Vagina (tissue), 2 donors: ENCODE results near the gene PCSK6. TPM values are rescaled to one million over a fixed set of nuclear protein-coding genes. Genes with fewer than 3 reads are reported as not detected.

Source experiments
- DNase-seq, 2 donors: peaks; one replicate each; pipeline ENCODE4 v3.0.0-alpha.2; 2017; ENCODE audit errors: extremely low spot score in 2 of 2
- H3K27ac ChIP-seq: fragments of 200-600 bp; sonication (generic); one replicate; pipeline ENCODE4 v1.5.1; 2019
- H3K27me3 ChIP-seq: fragments of 200-600 bp; sonication (generic); one replicate; pipeline ENCODE4 v1.5.1; 2019
- H3K36me3 ChIP-seq, 2 donors: fragments of 200-600 bp; sonication (generic); one replicate each; pipeline ENCODE4 v1.5.1; 2017 to 2019
- H3K4me1 ChIP-seq: fragments of 200-600 bp; sonication (generic); one replicate; pipeline ENCODE4 v1.5.1; 2019
- H3K4me3 ChIP-seq, 2 donors: fragments of 200-600 bp; sonication (generic); 1 replicate in 1 of 2; 2 replicates in 1 of 2; pipeline ENCODE4 v1.5.1; 2016 to 2019
- H3K9me3 ChIP-seq: fragments of 200-600 bp; sonication (generic); one replicate; pipeline ENCODE4 v1.5.1; 2019
- CTCF ChIP-seq, 3 experiments: fragments of 450-650 bp in 2 of 3; fragments of 200-600 bp in 1 of 3; sonication (generic) in 1 of 3; IDR thresholded peaks; one replicate each; pipeline ENCODE4 v1.5.1; 2017 to 2019; ENCODE audit warnings: antibody characterized with exemption in 3 of 3, mild to moderate bottlenecking in 2 of 3, moderate library complexity in 2 of 3
- POLR2A ChIP-seq, 2 donors: fragments of 450-650 bp; IDR thresholded peaks; one replicate each; pipeline ENCODE4 v1.6.1; 2017; ENCODE audit warnings: antibody characterized with exemption in 2 of 2, mild to moderate bottlenecking in 2 of 2, moderate library complexity in 2 of 2
- POLR2AphosphoS5 ChIP-seq, 2 donors: sonication (generic); formaldehyde crosslinking; IDR thresholded peaks; one replicate each; pipeline ENCODE4 v1.9.0; 2017; ENCODE audit warnings: antibody characterized with exemption in 2 of 2, mild to moderate bottlenecking in 2 of 2, low read depth in 1 of 2; ENCODE audit not compliant: insufficient read depth in 1 of 2
- intact Hi-C: fragments of 100-400 bp; cut with DNase I; formaldehyde crosslinking; loops from one replicate; pipeline ENCODE4 v1.15.1; 2023
- total RNA-seq: library from RNA; depleted of rRNA; stranded (reverse); fragments of >200 nt; gene quantifications from one replicate; pipeline ENCODE4 v1.2.3, GENCODE V29; 2016

The PCSK6 gene
- total RNA-seq, 1 donor from 2014 or later: 7.4 TPM

GRCh38 chr15:101309436-101310160 lies 179.9 kb downstream of the PCSK6 start:
- no peak overlapping the region for H3K4me3 ChIP-seq
- intact Hi-C loops: no loop called here
- no peaks in the 10 kb centered on the region for H3K27me3 ChIP-seq
- no peaks in the 10 kb centered on the region for H3K9me3 ChIP-seq
- no peaks in the 10 kb centered on the region for H3K4me1 ChIP-seq
- peak in 1 of 2 donors; percentile 87 for DNase-seq
- H3K27ac ChIP-seq: no peak overlapping the region
- H3K36me3 ChIP-seq: no peaks in the 10 kb centered on the region
- TF ChIP-seq CTCF (IDR thresholded peaks at IDR 0.05) (no peak), POLR2AphosphoS5 (IDR thresholded peaks at IDR 0.05; ENCODE audit: insufficient read depth in 1 of 2, low read depth in 1 of 2) (no peak), POLR2A (IDR thresholded peaks at IDR 0.05) (no peak)

GRCh38 chr15:101308604-101309435 lies 180.7 kb downstream of the PCSK6 start:
- H3K36me3 ChIP-seq: no peaks in the 10 kb centered on the region
- no peak overlapping the region for H3K27ac ChIP-seq
- H3K27me3 ChIP-seq: no peaks in the 10 kb centered on the region
- no peaks in the 10 kb centered on the region for H3K9me3 ChIP-seq
- intact Hi-C loops: no loop called here
- DNase-seq: peak in 1 of 2 donors; percentile 74
- no peak for TF ChIP-seq CTCF (IDR thresholded peaks at IDR 0.05)
- TF ChIP-seq POLR2AphosphoS5 (IDR thresholded peaks at IDR 0.05; ENCODE audit: insufficient read depth in 1 of 2, low read depth in 1 of 2): no peak
- TF ChIP-seq POLR2A (IDR thresholded peaks at IDR 0.05): no peak
- H3K4me1 ChIP-seq: no peaks in the 10 kb centered on the region
- no peak overlapping the region for H3K4me3 ChIP-seq

GRCh38 chr15:101307897-101308603 lies 181.5 kb downstream of the PCSK6 start:
- Histone ChIP-seq H3K27me3 (no peaks in the 10 kb centered on the region), H3K4me3 (no peak overlapping the region), H3K9me3 (no peaks in the 10 kb centered on the region), H3K4me1 (no peaks in the 10 kb centered on the region), H3K36me3 (no peaks in the 10 kb centered on the region), H3K27ac (no peak overlapping the region)
- peak in 1 of 2 donors; percentile 84 for DNase-seq
- intact Hi-C loops: no loop called here
- TF ChIP-seq CTCF (IDR thresholded peaks at IDR 0.05): no peak
- TF ChIP-seq POLR2AphosphoS5 (IDR thresholded peaks at IDR 0.05; ENCODE audit: insufficient read depth in 1 of 2, low read depth in 1 of 2): no peak
- no peak for TF ChIP-seq POLR2A (IDR thresholded peaks at IDR 0.05)

GRCh38 chr15:101307048-101307896 lies 182.2 kb downstream of the PCSK6 start:
- no peaks in the 10 kb centered on the region for H3K9me3 ChIP-seq
- H3K4me3 ChIP-seq: no peak overlapping the region
- intact Hi-C loops: no loop called here
- no peaks in the 10 kb centered on the region for H3K36me3 ChIP-seq
- no peaks in the 10 kb centered on the region for H3K27me3 ChIP-seq
- TF ChIP-seq CTCF (IDR thresholded peaks at IDR 0.05) (no peak), POLR2A (IDR thresholded peaks at IDR 0.05) (no peak), POLR2AphosphoS5 (IDR thresholded peaks at IDR 0.05; ENCODE audit: insufficient read depth in 1 of 2, low read depth in 1 of 2) (no peak)
- H3K27ac ChIP-seq: no peak overlapping the region
- H3K4me1 ChIP-seq: no peaks in the 10 kb centered on the region
- peak in 1 of 2 donors; percentile 87 for DNase-seq
